ENCODE results near the gene TPRA1. TPM values are rescaled to one million over a fixed set of nuclear protein-coding genes. Genes with fewer than 3 reads are reported as not detected.
"Not testable (repeated sequence)": the region's sequence is repeated elsewhere in the genome, so short reads cannot be mapped to it uniquely, and the experiment has no call there.

Gene TPRA1
- total RNA-seq, 1 experiment from 2014 or later = 35.1 TPM

- no peaks in the 10 kb centered on the region for H3K9me3 ChIP-seq (ENCODE audit: control insufficient read depth in 1 of 2, insufficient read depth in 1 of 2, low read depth in 1 of 2, low read length in 2 of 2)
- H2AFZ ChIP-seq (ENCODE audit: low read depth, low read length, poor library complexity, severe bottlenecking) = no peak overlapping the region
- H3K36me3 ChIP-seq (ENCODE audit: control insufficient read depth in 1 of 2, insufficient read depth in 2 of 2, low read length in 2 of 2) = no peaks in the 10 kb centered on the region
- DNase-seq (ENCODE audit: low read depth, low spot score) (no peak), ATAC-seq (no peak)
- no peak overlapping the region for H3K4me3 ChIP-seq (replicated peaks in 1 of 2; ENCODE audit: low read depth in 1 of 2, low read length in 2 of 2)
- ChIA-PET RAD21 (ENCODE audit: low non-redundant PET in 1 of 2, low total read pairs in 2 of 2, uncharacterized antibody in 2 of 2, unreplicated experiment in 2 of 2) (no interaction called here), CTCF (no interaction called here), POLR2A (no interaction called here)
- intact Hi-C loops (cut with micrococcal nuclease) = no loop called here
- no peaks in the 10 kb centered on the region for H4K20me1 ChIP-seq (ENCODE audit: insufficient read depth)
- H3K9ac ChIP-seq (ENCODE audit: low read length) = no peak overlapping the region
- H3K4me1 ChIP-seq (ENCODE audit: control insufficient read depth in 1 of 2, insufficient read depth in 2 of 2, low read length in 2 of 2) = no peaks in the 10 kb centered on the region
- H3K27ac ChIP-seq (ENCODE audit: low read depth, low read length) = no peak overlapping the region
- no TSS peak for BruUV-seq (replicated peaks)
- H3K4me2 ChIP-seq (ENCODE audit: low read length) = no peak overlapping the region
- H3K9me2 ChIP-seq (ENCODE audit: insufficient read depth) = no peaks in the 10 kb centered on the region
- TF ChIP-seq ATF3 (IDR thresholded peaks at IDR 0.05) (no peak), YY1 (IDR thresholded peaks at IDR 0.05; ENCODE audit: extremely low read depth, insufficient replicate concordance, low read depth, low read length) (no peak), SIN3A (IDR thresholded peaks at IDR 0.05; ENCODE audit: low read depth) (no peak), ZBTB33 (IDR thresholded peaks at IDR 0.05; ENCODE audit: extremely low read depth, insufficient replicate concordance, low read length) (no peak), CBX3 (IDR thresholded peaks at IDR 0.05; ENCODE audit: low read depth) (no peak), POLR2A (IDR thresholded peaks at IDR 0.05; ENCODE audit: borderline replicate concordance, extremely low read depth, insufficient read depth, insufficient read length) (no peak), ELF1 (IDR thresholded peaks at IDR 0.05; ENCODE audit: borderline replicate concordance, low read depth) (no peak), EZH2phosphoT487 (IDR thresholded peaks at IDR 0.05; ENCODE audit: borderline replicate concordance) (no peak), CTCF (IDR thresholded peaks at IDR 0.05 in 2 of 3, conservative IDR thresholded peaks at IDR 0.05 in 1 of 3; ENCODE audit: borderline replicate concordance in 1 of 3, insufficient read depth in 1 of 3, low read depth in 2 of 3, low read length in 2 of 3) (no peak), MAX (IDR thresholded peaks at IDR 0.05) (no peak), FOSL1 (IDR thresholded peaks at IDR 0.05; ENCODE audit: low read depth) (no peak), RAD21 (IDR thresholded peaks at IDR 0.05; ENCODE audit: low read depth) (no peak), ZFX (IDR thresholded peaks at IDR 0.05) (no peak), POLR2AphosphoS5 (IDR thresholded peaks at IDR 0.05; ENCODE audit: low read depth, low read length) (no peak), ZNF274 (IDR thresholded peaks at IDR 0.05; ENCODE audit: low read depth, low read length) (no peak), EZH2 (IDR thresholded peaks at IDR 0.05) (no peak), SP1 (IDR thresholded peaks at IDR 0.05; ENCODE audit: low read depth) (no peak)
- no peaks in the 10 kb centered on the region for H3K79me2 ChIP-seq (ENCODE audit: insufficient read depth, low read length)
- no peaks in the 10 kb centered on the region for H3K27me3 ChIP-seq (ENCODE audit: insufficient read depth, low read length)
Observed at GRCh38 chr3:127531821-127532220, 58.7 kb downstream of the TPRA1 start.

GRCh38 chr3:127530863-127531262 is 59.7 kb downstream of the TPRA1 start:
- H3K27me3 ChIP-seq (ENCODE audit: insufficient read depth, low read length); H2AFZ ChIP-seq (ENCODE audit: low read depth, low read length, poor library complexity, severe bottlenecking); H3K9me3 ChIP-seq (ENCODE audit: control insufficient read depth in 1 of 2, insufficient read depth in 1 of 2, low read depth in 1 of 2, low read length in 2 of 2); H3K27ac ChIP-seq (ENCODE audit: low read depth, low read length); H3K4me3 ChIP-seq (replicated peaks in 1 of 2; ENCODE audit: low read depth in 1 of 2, low read length in 2 of 2); H3K9me2 ChIP-seq (ENCODE audit: insufficient read depth); CTCF ChIA-PET; H3K79me2 ChIP-seq (ENCODE audit: insufficient read depth, low read length); H3K4me1 ChIP-seq (ENCODE audit: control insufficient read depth in 1 of 2, insufficient read depth in 2 of 2, low read length in 2 of 2); H4K20me1 ChIP-seq (ENCODE audit: insufficient read depth); BruUV-seq (replicated peaks); H3K36me3 ChIP-seq (ENCODE audit: control insufficient read depth in 1 of 2, insufficient read depth in 2 of 2, low read length in 2 of 2); POLR2A ChIA-PET; ATAC-seq; intact Hi-C loops (cut with micrococcal nuclease); DNase-seq (ENCODE audit: low read depth, low spot score); H3K9ac ChIP-seq (ENCODE audit: low read length); H3K4me2 ChIP-seq (ENCODE audit: low read length); RAD21 ChIA-PET (ENCODE audit: low non-redundant PET in 1 of 2, low total read pairs in 2 of 2, uncharacterized antibody in 2 of 2, unreplicated experiment in 2 of 2): not testable (repeated sequence)
